NCI-H748 treated with DMSO at 0.1 percent for 48 hours (cell line): Measurements from ENCODE around the gene SYNE1.
"Not testable (repeated sequence)": the region's sequence is repeated elsewhere in the genome, so short reads cannot be mapped to it uniquely, and the experiment has no call there.

ENCODE experiments used
- DNase-seq: peaks from one replicate; lab custom pipeline; 2025; lab: John Stamatoyannopoulos, UW

Gene SYNE1

DNA sequence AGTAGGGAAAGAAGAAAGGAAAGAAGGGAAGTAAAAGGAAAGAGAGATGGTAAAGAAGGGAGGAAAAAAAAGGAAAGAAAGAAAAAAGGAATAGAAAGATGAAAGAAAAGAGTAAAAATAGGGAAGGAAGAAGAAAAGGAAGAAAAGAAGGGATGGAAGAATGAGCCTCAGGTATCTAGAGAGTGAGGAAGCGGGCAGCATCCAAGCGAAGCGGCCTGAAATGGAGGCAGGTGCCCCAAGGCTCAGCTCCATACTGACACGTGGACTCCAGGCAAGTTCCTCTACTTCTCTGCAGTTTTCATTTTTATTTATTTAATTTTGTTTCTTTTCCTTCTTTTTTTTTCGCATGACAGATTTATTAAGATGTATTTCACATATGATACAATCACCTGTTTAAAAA is 456.6 kb downstream of the SYNE1 start:
- no peak for DNase-seq

DNA sequence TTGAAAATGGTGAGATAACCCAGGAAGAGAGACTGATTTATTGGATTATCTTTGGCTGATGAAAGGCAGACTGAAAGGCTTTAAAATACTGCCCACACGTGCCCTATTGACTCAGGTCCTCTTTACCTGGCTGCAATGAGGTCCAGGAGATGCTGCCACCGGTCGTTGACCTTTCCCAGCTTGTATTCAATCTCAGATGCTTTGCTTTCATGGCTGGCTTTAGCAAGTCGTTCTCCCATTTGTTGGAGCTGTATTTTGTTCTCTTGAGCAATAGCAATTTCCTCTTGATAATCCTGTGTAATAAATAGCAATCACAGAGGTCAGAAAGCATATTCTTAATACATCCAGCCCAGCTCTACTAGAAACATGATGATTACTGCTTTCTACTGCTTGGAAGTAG is 460.9 kb downstream of the SYNE1 start:
- no peak for DNase-seq

DNA sequence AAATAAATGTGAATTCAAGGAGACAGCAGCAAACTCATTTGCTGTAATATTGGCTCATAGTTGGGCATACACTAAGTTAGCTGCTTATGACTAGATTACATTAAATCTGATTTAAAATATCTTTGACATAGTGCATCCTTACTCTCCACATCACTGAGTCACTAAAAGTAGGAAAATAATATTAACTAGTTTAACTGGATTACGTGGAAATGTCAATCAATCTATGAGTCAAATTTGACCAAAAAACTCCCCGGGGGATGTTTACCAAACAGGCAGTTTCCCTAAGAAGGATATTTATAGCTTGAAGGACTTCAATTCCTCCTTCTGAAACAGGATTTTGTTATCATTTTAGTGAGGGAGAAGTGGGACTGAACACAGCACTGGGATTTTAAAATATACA is 463.2 kb downstream of the SYNE1 start:
- DNase-seq = no peak

DNA sequence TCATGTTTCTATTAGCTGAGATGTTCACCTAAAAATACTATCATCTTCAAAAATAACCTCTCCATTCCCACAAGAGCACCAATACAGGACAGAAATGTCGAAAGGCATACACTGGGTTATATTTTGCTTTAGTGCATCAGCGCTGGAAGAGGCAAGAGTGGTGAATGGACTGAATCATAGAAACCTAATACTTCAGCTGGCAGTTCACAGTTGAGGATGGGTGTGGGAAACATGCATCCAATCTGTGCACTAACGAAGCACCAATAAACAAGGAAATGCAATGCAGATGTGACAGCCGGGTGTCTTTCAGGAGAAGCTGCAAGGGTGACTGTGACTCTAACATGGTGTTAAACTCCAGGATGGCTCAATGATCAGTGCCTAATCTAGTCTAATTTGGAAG is 463.8 kb downstream of the SYNE1 start:
- DNase-seq = no peak

DNA sequence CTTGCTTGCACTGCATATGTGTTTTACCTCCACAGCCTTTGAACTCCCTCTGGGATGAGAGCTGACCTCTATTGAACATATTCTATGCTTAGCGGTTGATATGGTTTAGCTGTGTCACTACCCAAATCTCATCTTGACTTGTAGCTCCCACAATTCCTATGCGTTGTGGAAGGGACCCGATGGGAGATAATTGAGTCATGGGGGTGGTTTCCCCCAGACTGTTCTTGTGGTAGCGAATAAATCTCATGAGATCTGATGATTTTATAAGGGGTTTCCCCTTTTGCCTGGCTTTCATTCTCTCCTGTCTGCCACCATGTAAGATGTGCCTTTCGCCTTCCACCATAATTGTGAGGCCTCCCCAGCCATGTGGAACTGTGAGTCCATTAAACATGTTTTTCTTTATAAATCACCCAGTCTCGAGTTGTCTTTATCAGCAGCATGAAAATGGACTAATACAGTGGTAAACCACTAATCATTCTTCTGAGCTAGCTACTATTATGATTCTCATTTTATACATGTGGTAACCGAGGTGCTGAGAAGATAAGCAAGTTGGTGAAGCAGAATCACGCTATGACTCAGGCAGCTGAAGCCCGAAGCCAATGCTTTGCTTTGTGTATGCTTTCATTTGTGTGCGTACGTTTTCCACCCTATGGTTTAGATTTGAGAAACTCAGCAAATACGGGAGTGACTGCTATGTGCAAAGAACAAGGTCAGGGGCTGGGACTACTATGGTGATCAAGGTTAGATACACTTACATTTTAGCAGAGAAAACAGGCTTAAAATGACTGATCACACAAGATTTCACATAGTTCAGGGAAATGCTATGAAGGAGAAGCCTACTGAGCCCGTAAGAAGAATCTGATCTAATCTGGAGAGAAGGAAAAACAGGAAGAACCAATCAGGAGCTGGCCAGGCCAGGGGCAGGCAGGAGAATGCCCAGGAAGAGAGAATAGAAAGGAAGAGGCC is 466.2 kb downstream of the SYNE1 start:
- DNase-seq = no peak

DNA sequence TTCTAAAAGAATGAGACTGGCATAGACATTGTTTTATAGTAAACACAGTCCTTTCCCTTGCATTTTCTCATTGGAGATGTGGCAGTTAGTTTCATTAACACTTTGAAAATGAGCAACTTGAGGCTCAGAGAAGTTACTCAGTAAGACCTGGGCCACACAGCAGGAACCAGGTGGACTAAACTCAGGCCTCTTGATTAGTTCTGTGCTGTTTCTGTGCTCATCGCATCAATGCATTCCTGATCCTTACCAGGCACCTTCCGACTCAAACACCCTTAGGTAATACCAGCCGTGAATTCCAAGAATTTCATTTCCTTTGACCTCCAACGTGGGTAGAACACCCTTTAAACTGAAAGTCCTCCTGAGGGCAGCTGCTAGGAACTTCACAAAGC is 466.9 kb downstream of the SYNE1 start:
- no peak for DNase-seq

DNA sequence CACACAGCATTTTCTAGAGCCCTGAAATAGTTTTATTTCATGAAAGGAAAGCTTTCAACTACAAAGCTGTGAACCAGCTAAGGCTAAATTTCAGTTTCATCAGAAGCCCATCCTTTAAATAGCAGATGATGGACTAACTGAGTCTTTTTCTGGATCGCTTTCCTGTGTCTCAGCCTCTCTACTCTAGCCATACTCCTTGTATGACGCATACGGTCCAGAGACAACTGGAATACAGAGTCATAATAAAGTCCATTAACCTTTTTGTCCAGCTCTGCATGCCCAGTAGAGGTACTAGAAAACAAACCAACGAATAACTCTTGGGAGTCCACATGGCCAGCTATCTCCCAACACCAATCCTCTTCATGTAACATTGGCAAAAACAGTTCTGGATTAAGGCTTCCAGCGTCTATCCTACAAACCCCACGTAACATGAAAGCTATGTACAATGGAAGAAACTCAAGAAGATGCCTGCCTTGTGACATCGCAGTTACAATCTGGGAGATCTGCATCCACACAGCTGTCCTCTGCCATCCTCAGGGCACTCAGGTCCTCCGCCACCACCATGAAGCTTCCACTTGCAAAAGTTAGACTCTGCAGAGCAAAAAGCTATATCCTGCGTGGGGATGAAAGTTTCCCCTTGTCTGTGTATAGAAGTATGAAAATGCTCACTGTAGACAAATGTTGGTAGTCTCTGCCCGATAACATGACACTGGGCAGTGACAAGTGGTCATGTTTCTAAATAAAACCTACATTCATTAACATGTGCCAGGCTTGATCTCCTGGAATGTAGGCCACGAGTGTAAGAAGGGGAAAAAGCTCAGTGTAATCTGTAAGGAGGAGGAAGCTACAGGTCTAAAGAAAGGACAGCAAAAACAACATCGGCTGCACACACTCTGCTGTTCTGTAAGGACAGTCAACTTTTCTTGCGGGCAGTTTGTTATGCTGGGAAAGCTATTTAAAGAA is 469.2 kb downstream of the SYNE1 start:
- DNase-seq = no peak

DNA sequence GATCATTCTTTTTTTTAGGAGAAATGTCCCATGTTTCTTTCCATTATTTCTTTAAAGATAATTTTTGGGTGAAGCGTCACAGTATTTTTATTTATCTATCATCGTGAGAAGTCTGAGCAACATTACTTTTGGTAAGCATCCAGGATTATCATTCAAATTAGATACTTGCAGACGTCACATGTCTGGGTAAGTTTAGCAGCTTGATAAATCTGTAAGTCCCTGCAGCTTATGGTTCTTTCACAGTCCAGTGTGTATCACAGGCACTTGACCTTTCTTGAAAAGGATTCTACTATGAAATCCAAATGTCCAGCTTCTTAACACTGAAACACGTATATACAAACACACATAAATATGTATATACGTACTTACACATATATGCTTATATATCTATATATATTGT is 470.3 kb downstream of the SYNE1 start:
- DNase-seq = no peak

DNA sequence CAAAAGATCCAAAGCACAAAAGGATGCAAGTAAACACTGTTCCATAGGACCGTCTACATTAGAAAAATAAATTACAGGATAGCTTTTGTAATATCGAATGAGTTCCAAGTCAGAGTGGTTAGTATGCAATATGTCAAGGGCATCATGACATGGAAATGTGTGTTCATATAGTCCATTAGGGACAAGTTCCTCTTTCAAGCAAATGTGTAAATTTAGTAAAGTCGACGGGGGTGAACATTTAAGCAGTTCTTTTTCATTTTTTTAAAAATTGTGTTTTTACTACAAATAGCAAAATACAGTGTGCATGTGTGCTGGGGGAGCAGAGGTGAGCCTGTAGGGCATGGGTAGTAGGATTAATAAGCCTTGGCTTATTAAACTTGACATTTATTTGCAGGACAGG is 470.7 kb downstream of the SYNE1 start:
- DNase-seq = no peak

DNA sequence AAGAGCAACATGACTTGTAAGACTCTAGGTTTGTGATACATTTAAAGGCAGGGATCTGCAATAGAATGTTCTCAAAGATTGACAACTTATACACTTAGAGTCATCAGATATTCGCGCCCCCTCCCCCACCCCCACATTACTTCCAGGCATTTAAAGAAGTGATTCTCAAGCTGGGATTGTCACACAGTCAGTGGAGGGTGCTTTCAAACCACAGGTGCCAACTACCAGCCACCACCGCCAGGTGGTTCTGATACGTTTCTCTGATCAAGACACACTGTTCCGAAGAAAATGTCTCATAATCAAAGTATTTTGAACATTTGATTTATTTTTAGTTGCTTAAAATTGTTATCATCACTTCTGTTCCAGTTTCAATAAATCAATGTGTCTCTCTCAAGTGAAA is 472.2 kb downstream of the SYNE1 start:
- no peak for DNase-seq

DNA sequence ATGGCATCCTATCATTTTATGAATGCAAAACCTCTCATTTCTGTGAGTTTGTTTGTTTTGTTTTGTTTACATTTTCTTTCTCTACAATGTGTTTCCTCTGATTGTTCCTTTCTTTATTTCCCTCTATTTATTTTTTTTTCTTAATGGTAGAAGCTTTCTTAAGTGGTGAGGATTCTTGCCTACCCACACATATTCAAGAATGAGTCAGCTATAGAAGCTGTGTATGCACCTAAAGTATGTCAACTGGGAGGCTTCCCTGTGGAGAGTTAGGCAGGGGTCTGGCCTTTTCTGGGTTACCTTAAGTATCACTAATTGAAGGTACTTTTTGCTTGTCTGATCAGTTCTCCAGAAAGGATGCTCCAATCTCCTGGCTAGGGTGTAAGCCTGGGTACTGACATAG is 475.7 kb downstream of the SYNE1 start:
- DNase-seq = no peak

DNA sequence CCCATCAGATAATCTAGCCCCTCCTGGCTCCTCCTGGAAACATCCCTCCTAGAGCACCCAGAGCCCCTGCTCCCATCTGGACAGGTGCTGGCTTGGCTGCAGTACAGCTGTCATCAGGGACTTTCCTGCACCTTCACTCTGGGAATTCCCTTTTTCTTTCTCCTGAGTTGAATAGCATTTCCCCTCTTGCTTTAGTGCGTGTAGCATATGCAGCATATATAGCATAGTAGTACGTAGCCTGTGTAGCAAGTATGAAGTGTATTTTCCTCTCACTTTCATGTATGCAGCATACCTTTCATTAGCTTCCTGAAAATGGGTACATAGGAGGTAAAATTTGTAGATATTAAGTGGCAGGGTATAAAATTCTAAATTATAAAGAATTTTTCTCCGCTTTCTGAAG is 476.8 kb downstream of the SYNE1 start:
- DNase-seq = no peak

DNA sequence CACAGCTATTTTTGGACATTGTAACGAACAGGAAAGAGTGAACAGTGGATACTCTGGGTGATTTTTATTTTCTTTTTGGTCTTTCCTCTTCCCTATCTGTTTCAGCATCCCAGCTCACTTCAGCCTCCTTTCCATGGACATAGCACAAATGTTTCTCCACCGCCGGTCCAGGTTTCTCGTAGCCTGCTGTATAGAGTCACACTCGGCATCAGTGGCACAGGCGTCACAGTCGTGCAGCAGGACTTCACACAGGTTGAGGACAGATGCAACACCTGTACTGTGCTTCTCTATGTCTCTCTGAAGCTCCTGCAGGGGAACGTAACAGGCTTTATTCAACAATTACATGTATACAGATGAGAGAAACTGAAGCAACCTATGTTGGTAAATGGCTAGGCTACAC is 481.4 kb downstream of the SYNE1 start:
- DNase-seq = no peak

DNA sequence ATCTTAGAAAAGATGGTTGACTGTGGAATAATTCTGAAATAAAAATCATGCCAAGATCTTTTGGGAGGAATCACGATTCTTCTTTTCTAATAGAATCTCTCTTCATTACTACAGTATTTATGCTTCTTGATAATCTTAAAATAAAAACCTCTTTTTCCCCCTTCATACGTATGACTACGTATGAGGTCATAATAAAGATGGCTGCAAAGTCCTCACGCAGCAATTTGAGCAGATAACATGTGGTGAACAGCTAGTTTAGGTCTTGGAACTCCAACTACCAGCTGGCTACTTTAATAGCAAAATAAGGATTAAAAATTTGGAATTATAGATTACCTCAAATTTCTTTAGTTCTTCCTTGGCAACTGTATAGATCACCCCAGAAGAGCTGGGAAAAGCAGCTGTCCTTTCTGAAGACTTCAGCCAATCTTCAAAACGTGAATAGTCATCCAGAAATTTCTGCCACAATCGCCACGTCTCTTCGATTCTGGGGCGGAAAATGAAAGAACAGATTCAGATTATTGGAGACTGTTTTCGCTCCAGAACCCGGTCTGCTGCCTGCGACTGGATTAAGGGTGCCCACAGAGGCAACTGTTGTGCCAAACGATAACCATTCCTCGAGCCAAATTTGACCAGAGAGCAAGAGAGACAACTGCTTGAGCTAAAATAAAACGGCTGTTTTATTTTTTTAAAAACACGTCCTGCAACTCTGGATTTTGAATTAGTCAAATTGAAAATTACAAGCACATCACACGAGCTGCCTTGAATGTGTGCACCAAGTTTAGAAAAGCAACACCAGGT is 482.4 kb downstream of the SYNE1 start:
- no peak for DNase-seq

DNA sequence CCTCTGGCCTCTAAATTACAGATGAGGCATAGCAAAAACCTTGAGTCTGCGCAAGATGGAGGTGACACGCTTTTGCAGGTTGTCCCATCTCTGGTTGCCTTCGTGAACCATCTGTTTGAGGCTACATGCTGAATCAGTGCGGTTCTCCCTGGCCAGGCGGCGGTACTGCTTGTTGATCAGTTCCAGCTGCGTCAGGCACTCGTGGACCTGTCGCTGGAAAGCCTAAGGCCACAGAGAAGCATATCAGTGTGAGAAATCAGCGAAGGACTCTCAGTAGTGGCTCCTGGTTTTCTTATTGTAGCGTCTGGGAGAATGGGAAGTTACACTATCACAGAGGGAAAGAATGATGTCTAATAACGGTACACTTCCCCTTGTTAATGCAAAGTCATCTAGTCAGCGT is 485.2 kb downstream of the SYNE1 start:
- DNase-seq = no peak

DNA sequence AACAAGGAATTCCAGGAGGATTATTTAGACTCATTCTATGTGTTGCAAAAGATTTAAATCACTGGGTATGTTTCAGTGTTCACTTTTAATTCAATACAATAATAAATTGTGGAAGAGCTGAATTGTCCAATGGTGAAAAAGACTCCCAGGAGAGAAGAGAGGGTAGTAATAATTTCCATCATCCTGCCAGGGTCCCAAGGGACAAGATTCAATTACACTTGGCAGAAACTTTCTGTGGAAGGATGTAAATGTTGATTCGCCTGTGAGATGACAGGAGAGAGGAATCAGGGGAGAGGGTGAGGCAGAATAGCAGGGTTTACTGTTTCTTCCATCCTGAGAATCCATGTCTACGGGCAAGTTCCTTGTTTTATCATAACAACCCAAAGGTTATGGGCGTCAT is 487.0 kb downstream of the SYNE1 start:
- no peak for DNase-seq

DNA sequence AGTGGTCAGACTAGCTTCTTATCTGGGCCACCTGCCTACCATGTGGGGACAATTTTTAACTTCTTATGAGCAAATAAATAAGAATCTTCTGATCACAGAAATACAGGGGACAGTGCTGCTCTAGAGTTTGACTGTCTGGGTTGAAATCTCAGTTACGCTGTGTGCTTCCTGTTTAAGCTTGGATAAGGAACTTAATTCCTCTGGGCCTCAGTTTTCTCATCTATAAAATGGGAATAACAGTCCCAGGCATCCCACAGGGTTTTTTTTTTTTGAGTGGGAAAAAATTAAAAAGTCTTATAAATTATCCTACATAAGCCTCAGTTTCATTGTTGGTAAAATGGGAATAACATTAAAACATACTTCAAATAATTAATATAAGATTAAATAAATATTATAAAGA is 488.8 kb downstream of the SYNE1 start:
- DNase-seq = no peak

DNA sequence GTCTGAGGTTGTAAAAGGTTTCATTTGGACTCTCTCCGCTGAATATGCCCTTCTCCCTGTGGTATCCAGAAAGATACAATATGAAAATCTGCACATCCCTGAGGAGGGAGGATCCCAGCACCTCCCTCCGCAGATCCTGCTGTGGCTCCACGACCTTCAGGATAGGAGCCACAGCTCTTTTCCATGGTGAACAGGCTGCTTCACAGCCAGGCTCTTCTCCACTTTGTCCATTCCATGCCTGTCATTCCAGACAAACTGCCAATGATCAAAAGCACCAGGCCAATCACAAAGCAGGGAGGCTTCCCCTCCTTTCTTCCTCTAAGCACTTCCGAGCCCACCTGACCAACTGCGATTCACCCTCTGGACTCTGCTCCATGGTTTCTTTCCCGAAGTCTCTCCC is 489.9 kb downstream of the SYNE1 start:
- no peak for DNase-seq

DNA sequence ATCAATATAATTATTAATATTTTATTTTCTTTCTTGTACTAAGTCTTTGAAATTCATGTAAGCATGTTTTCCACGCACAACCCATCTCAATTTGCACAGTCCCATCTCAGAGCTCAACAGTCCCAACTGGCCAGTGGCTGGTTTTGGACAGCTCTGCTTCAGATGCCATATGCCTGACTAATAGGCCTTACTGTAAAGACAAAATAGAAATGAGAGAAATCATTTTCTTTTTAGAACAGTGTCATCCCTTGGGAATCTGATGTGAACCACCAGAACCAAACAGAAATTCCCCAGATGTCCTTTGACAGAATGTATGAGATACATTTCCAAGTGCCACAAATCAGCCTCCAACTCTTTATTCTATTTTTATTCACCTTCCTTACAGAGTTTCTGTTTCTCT is 490.8 kb downstream of the SYNE1 start:
- DNase-seq = no peak

DNA sequence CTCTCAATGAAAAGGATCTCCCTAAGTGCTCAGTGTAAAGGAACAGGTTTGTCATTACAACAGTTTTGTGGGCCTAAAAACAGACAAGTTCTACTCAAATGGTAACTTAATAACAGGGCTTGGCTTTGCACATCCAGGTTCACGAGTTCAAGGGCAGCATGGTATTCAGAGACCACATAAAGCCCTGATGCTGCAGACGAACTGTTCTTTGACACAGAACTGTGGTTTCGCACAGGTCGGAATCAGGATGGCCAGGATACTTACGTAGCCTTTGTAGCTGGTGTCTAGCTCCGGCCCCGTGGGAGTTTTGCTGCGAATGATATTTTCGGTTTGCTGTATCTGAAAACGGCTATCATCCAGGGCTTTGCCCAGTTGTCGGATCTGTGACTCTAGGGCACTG is 493.8 kb downstream of the SYNE1 start:
- no peak for DNase-seq

DNA sequence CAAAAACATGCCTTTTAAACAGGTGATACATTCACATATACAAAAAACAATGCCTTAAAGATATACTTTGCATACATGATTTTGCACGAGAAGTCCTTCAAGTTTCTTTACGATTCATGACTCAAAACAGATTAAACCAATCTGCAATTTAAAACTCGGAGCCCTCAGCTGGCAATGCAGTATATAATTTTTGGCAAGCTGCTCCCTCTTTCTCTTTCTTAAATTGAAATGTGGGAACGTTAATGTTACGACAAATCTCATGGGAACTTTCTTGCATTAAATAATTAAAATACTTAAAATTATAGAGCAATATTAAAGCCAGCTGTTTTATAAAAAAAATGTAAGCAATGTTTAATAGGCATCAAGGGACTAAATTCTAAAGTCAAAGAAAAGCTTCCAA is 495.1 kb downstream of the SYNE1 start:
- no peak for DNase-seq

DNA sequence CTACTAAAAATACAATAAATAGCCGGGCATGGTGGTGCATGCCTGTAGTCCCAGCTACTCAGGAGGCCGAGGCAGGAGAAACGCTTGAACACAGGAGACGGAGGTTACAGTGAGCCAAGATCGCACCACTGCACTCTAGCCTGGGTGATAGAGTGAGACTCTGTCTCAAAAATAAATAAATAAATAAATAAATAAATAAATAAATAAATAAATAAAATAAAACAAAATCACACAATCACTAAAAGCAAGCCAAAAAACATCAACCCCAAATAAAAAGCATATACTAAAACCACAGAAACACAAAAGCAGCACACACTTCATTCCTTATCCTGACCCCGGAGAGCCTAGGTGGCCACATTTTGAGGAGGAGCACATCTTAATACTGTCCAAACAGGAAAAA is 498.8 kb downstream of the SYNE1 start:
- not testable (repeated sequence) for DNase-seq
